ENCODE data around the gene XYLT1. TPM values are rescaled to one million over a fixed set of nuclear protein-coding genes. Genes with fewer than 3 reads are reported as not detected.

The XYLT1 gene
- total RNA-seq, 1 experiment from 2014 or later = not detected

GRCh38 chr16:17194190-17194780 lies 276.5 kb downstream of the XYLT1 start:
- no peak overlapping the region for H3K4me2 ChIP-seq (ENCODE audit: low read length)
- H3K4me3 ChIP-seq (ENCODE audit: low read length) = no peak overlapping the region
- DNase-seq = no peak
- intact Hi-C loops (cut with micrococcal nuclease) = no loop called here
- no peaks in the 10 kb centered on the region for H3K27me3 ChIP-seq (ENCODE audit: low read length)
- no peaks in the 10 kb centered on the region for H3K4me1 ChIP-seq (ENCODE audit: insufficient read depth, low read length)
- TF ChIP-seq EZH2phosphoT487 (IDR thresholded peaks at IDR 0.05; ENCODE audit: borderline replicate concordance, low read length) = no peak
- TF ChIP-seq, protein P1, sequence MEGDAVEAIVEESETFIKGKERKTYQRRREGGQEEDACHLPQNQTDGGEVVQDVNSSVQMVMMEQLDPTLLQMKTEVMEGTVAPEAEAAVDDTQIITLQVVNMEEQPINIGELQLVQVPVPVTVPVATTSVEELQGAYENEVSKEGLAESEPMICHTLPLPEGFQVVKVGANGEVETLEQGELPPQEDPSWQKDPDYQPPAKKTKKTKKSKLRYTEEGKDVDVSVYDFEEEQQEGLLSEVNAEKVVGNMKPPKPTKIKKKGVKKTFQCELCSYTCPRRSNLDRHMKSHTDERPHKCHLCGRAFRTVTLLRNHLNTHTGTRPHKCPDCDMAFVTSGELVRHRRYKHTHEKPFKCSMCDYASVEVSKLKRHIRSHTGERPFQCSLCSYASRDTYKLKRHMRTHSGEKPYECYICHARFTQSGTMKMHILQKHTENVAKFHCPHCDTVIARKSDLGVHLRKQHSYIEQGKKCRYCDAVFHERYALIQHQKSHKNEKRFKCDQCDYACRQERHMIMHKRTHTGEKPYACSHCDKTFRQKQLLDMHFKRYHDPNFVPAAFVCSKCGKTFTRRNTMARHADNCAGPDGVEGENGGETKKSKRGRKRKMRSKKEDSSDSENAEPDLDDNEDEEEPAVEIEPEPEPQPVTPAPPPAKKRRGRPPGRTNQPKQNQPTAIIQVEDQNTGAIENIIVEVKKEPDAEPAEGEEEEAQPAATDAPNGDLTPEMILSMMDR (conservative IDR thresholded peaks at IDR 0.05; ENCODE audit: low read depth, low read length) = 0 out of 2 replicates have a peak, but pooled peaks have one; percentile 15
- no peak for TF ChIP-seq EZH2 (IDR thresholded peaks at IDR 0.05; ENCODE audit: low read length, unreplicated experiment)
- no peaks in the 10 kb centered on the region for H3K79me2 ChIP-seq (ENCODE audit: low read length)
- BruUV-seq (replicated peaks) = no TSS peak
- H3K27ac ChIP-seq (ENCODE audit: low read length) = no peak overlapping the region
- no peak for ATAC-seq
- H3K9me3 ChIP-seq (ENCODE audit: low read length) = no peaks in the 10 kb centered on the region
- H3K9ac ChIP-seq (ENCODE audit: low read length) = no peak overlapping the region
- H2AFZ ChIP-seq (ENCODE audit: low read length) = no peak overlapping the region
- H4K20me1 ChIP-seq (ENCODE audit: low read length) = no peaks in the 10 kb centered on the region
- H3K9me2 ChIP-seq (replicated peaks; ENCODE audit: low read length) = no peaks in the 10 kb centered on the region
- no peaks in the 10 kb centered on the region for H3F3A ChIP-seq (ENCODE audit: low read length, unreplicated experiment)
- CTCF ChIA-PET = no interaction called here
- H3K36me3 ChIP-seq (ENCODE audit: low read depth, low read length) = no peaks in the 10 kb centered on the region
- POLR2A ChIA-PET (ENCODE audit: unreplicated experiment) = no interaction called here

- ATAC-seq (no peak), DNase-seq (no peak)
- no peaks in the 10 kb centered on the region for H3K27me3 ChIP-seq (ENCODE audit: low read length)
- intact Hi-C loops (cut with micrococcal nuclease) = no loop called here
- no peak overlapping the region for H3K4me3 ChIP-seq (ENCODE audit: low read length)
- H3K9ac ChIP-seq (ENCODE audit: low read length) = no peak overlapping the region
- H3K27ac ChIP-seq (ENCODE audit: low read length) = no peak overlapping the region
- H2AFZ ChIP-seq (ENCODE audit: low read length) = no peak overlapping the region
- no peaks in the 10 kb centered on the region for H3K4me1 ChIP-seq (ENCODE audit: insufficient read depth, low read length)
- no peaks in the 10 kb centered on the region for H3K9me2 ChIP-seq (replicated peaks; ENCODE audit: low read length)
- H3K36me3 ChIP-seq (ENCODE audit: low read depth, low read length) = no peaks in the 10 kb centered on the region
- CTCF ChIA-PET = no interaction called here
- H3K4me2 ChIP-seq (ENCODE audit: low read length) = no peak overlapping the region
- BruUV-seq (replicated peaks) = no TSS peak
- no peaks in the 10 kb centered on the region for H3K79me2 ChIP-seq (ENCODE audit: low read length)
- no peaks in the 10 kb centered on the region for H3F3A ChIP-seq (ENCODE audit: low read length, unreplicated experiment)
- no peak for TF ChIP-seq EZH2 (IDR thresholded peaks at IDR 0.05; ENCODE audit: low read length, unreplicated experiment)
- TF ChIP-seq EZH2phosphoT487 (IDR thresholded peaks at IDR 0.05; ENCODE audit: borderline replicate concordance, low read length) = no peak
- TF ChIP-seq, protein P1 (conservative IDR thresholded peaks at IDR 0.05; ENCODE audit: low read depth, low read length) = no peak
- POLR2A ChIA-PET (ENCODE audit: unreplicated experiment) = no interaction called here
- no peaks in the 10 kb centered on the region for H3K9me3 ChIP-seq (ENCODE audit: low read length)
- H4K20me1 ChIP-seq (ENCODE audit: low read length) = no peaks in the 10 kb centered on the region
Observed at GRCh38 chr16:17193566-17194100, 277.1 kb downstream of the XYLT1 start.

DNA sequence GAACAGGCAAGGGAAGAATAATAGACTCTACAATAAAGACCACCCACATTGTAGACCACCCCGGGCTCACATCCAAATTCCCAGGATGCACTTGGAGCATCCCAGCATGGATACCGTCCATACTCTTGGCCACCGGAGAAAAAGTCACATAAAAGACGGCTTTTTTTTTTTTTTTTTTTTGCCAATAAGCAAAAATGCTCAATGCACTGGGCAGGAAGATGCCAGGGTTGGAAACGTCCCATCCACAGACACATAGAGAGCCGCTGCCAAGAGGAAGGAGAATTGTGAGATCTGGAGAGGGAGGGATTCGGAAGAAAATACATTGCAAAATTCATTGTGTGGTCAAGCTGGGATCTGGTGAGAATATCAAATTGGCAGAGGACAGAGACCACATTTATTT lies 286.7 kb downstream of the XYLT1 start:
- Histone ChIP-seq H3K9me3 (ENCODE audit: low read length) (no peaks in the 10 kb centered on the region), H3F3A (ENCODE audit: low read length, unreplicated experiment) (no peaks in the 10 kb centered on the region), H3K4me1 (ENCODE audit: insufficient read depth, low read length) (no peaks in the 10 kb centered on the region), H3K27me3 (ENCODE audit: low read length) (no peaks in the 10 kb centered on the region), H3K4me2 (ENCODE audit: low read length) (no peak overlapping the region), H3K79me2 (ENCODE audit: low read length) (no peaks in the 10 kb centered on the region), H4K20me1 (ENCODE audit: low read length) (no peaks in the 10 kb centered on the region), H2AFZ (ENCODE audit: low read length) (no peak overlapping the region), H3K9me2 (replicated peaks; ENCODE audit: low read length) (no peaks in the 10 kb centered on the region), H3K9ac (ENCODE audit: low read length) (no peak overlapping the region), H3K4me3 (ENCODE audit: low read length) (no peak overlapping the region), H3K36me3 (ENCODE audit: low read depth, low read length) (no peaks in the 10 kb centered on the region), H3K27ac (ENCODE audit: low read length) (no peak overlapping the region)
- DNase-seq (no peak), ATAC-seq (no peak)
- TF ChIP-seq EZH2 (IDR thresholded peaks at IDR 0.05; ENCODE audit: low read length, unreplicated experiment) (no peak), EZH2phosphoT487 (IDR thresholded peaks at IDR 0.05; ENCODE audit: borderline replicate concordance, low read length) (no peak)
- TF ChIP-seq, protein P1 (conservative IDR thresholded peaks at IDR 0.05; ENCODE audit: low read depth, low read length) = no peak
- intact Hi-C loops (cut with micrococcal nuclease) = no loop called here
- BruUV-seq (replicated peaks) = no TSS peak
- CTCF ChIA-PET = no interaction called here
- POLR2A ChIA-PET (ENCODE audit: unreplicated experiment) = no interaction called here
